Measurements from ENCODE around the gene PRPF19. TPM values are rescaled to one million over a fixed set of nuclear protein-coding genes. Genes with fewer than 3 reads are reported as not detected.

PRPF19 gene
- total and polyA plus RNA-seq, 2 of the 8 experiments (the other 6 are each of a cell fraction or from before 2014, with no cell fraction given), result 107 to 141 TPM

GRCh38 chr11:60951904-60952741 is 45.7 kb upstream of the PRPF19 start, which contains the start of gene SLC15A3:
Gene SLC15A3, minus strand, starts transcription at chr11:60952176. Its CDS starts 625 bp downstream, at chr11:60951551.
- Histone ChIP-seq H2BK5ac (ENCODE audit: low read depth, low read length) (peak within 1 kb of the TSS; percentile 92; the same call in 1 of the 2 replicates), H4K91ac (replicated peaks; ENCODE audit: insufficient read length, low read length) (peak within 1 kb of the TSS; percentile 94), H3K14ac (ENCODE audit: insufficient read length) (no peak within 1 kb of the TSS), H3K79me1 (ENCODE audit: low read depth, low read length) (no peaks in the 10 kb centered on the region), H3K4me1 (replicated peaks in 1 of 4; ENCODE audit: control insufficient read depth in 3 of 4, insufficient read depth in 4 of 4, low read length in 3 of 4) (peaks cover 0 to 23% (median 14%) of the 10 kb centered on the region in 4 experiments; a peak in 6 of 7 replicates), H2BK12ac (ENCODE audit: low read depth, low read length) (peak within 1 kb of the TSS; percentile 95; the same call in 1 of the 2 replicates), H3K36me3 (ENCODE audit: control insufficient read depth in 2 of 4, insufficient read depth in 4 of 4, low read length in 3 of 4) (no peaks in the 10 kb centered on the region), H2BK120ac (replicated peaks; ENCODE audit: low read depth, low read length) (no peak within 1 kb of the TSS), H3K79me2 (ENCODE audit: control insufficient read depth in 1 of 2, insufficient read depth in 2 of 2, low read length in 2 of 2) (no peaks in the 10 kb centered on the region), H3K23me2 (ENCODE audit: low read depth, low read length) (peaks cover 15% of the 10 kb centered on the region; the same call in 1 of the 2 replicates), H3K4me3 (ENCODE audit: extremely low read depth in 1 of 4, insufficient read depth in 2 of 4, low read depth in 3 of 4, low read length in 4 of 4) (peak within 1 kb of the TSS; percentile 28 to 66 (median 48)), H3K27ac (ENCODE audit: low read depth, low read length) (peak within 1 kb of the TSS; percentile 26; the same call in 1 of the 2 replicates), H2AFZ (ENCODE audit: low read length) (peak within 1 kb of the TSS; percentile 84), H2BK15ac (ENCODE audit: low read length) (peak within 1 kb of the TSS; percentile 95; the same call in 1 of the 2 replicates), H3K56ac (replicated peaks; ENCODE audit: insufficient read length, low read depth, low read length) (no peak within 1 kb of the TSS), H4K8ac (ENCODE audit: extremely low read depth, insufficient read depth, low read length) (peak within 1 kb of the TSS; percentile 91), H3K9me3 (ENCODE audit: insufficient read depth in 2 of 2, low read depth in 1 of 2, low read length in 1 of 2) (no peaks in the 10 kb centered on the region), H2BK20ac (ENCODE audit: low read length) (peak within 1 kb of the TSS; percentile 80; the same call in 1 of the 2 replicates), H2AK5ac (ENCODE audit: low read depth, low read length) (no peak within 1 kb of the TSS), H4K5ac (ENCODE audit: insufficient read length, low read depth, low read length) (peak within 1 kb of the TSS; percentile 7), H3K18ac (ENCODE audit: extremely low read depth, low read length) (peak within 1 kb of the TSS; percentile 91), H3K4me2 (ENCODE audit: insufficient read depth in 1 of 2, low read depth in 2 of 2, low read length in 2 of 2) (peak within 1 kb of the TSS; percentile 89 to 92), H3K23ac (ENCODE audit: insufficient read length) (no peak within 1 kb of the TSS), H3K27me3 (replicated peaks in 1 of 4; ENCODE audit: control insufficient read depth in 3 of 4, extremely low read depth in 1 of 4, insufficient read depth in 3 of 4, low read length in 3 of 4) (peaks cover 0 to 15% (median 8%) of the 10 kb centered on the region in 4 experiments; a peak in 4 of 7 replicates), H4K20me1 (replicated peaks in 1 of 2; ENCODE audit: control insufficient read depth in 1 of 2, insufficient read depth in 2 of 2, low read length in 2 of 2) (peaks cover 0 to 2% of the 10 kb centered on the region in 2 experiments), H3K9ac (replicated peaks in 1 of 4; ENCODE audit: extremely low read depth in 1 of 4, low read depth in 3 of 4, low read length in 3 of 4) (peak within 1 kb of the TSS in 3 of 4 experiments; percentile 34 to 55 (median 50); a peak in 5 of 7 replicates), H3K4ac (replicated peaks; ENCODE audit: insufficient read length, low read depth, low read length) (peak within 1 kb of the TSS; percentile 58)
- DNase-seq (ENCODE audit: low read depth in 1 of 2, low spot score in 2 of 2) (peak in 1 of 2 experiments; percentile 72), FAIRE-seq (no peak)
- POLR2A ChIA-PET (ENCODE audit: partially characterized antibody), result interaction anchor here (1.1 to 2.5 kb wide), 4 partner anchors 9 to 66 kb away, joined by 4 to 10 read pairs (median 7); no protein-coding TSS in a partner anchor
- 18% methylated on average over 19 of the region's 23 CpGs; no CpG with 5 or more reads in 1 of the 2 experiments for WGBS, 2 experiments (ENCODE audit: extremely low coverage in 1 of 2, insufficient coverage in 1 of 2, insufficient read length in 1 of 2, insufficient replicate concordance in 2 of 2, low coverage in 1 of 2, low lambda C conversion rate in 2 of 2, missing lambda C conversion rate in 1 of 2)
- CTCF ChIA-PET (ENCODE audit: partially characterized antibody), result interaction anchor here (1.5 kb wide), 1 partner anchor 18 kb away, joined by 5 read pairs; no protein-coding TSS in a partner anchor
- no peak for TF ChIP-seq PHF8 (conservative IDR thresholded peaks at IDR 0.05; ENCODE audit: low read depth, low read length)
- TF ChIP-seq CTBP2 (IDR thresholded peaks at IDR 0.05; ENCODE audit: borderline replicate concordance, insufficient read depth, insufficient read length, low read length), result peak; percentile 27
- TF ChIP-seq MAX (IDR thresholded peaks at IDR 0.05), result peak; percentile 58; the same call in 1 of the 2 replicates
- no peak for TF ChIP-seq RBBP5 (IDR thresholded peaks at IDR 0.05; ENCODE audit: borderline replicate concordance, low read depth, low read length)
- TF ChIP-seq ASH2L (IDR thresholded peaks at IDR 0.05; ENCODE audit: low read length), result peak; percentile 88
- 0 out of 2 replicates have a peak, but pooled peaks have one; percentile 27 for TF ChIP-seq USF2 (IDR thresholded peaks at IDR 0.05; ENCODE audit: low read length)
- TF ChIP-seq JUND (IDR thresholded peaks at IDR 0.05; ENCODE audit: low read length), result no peak
- TF ChIP-seq SUZ12 (IDR thresholded peaks at IDR 0.05; ENCODE audit: low read length), result 0 out of 2 replicates have a peak, but pooled peaks have one; percentile 19
- TF ChIP-seq SP2 (IDR thresholded peaks at IDR 0.05; ENCODE audit: low read length), result no peak
